Kidney glomerular epithelial cell (primary cell): ENCODE measurements around the gene GARS1.
"Not testable (repeated sequence)": the region's sequence is repeated elsewhere in the genome, so short reads cannot be mapped to it uniquely, and the experiment has no call there.

Experiments
- DNase-seq: peaks from one replicate; lab custom pipeline; 2025; lab: John Stamatoyannopoulos, UW

Gene GARS1

DNA sequence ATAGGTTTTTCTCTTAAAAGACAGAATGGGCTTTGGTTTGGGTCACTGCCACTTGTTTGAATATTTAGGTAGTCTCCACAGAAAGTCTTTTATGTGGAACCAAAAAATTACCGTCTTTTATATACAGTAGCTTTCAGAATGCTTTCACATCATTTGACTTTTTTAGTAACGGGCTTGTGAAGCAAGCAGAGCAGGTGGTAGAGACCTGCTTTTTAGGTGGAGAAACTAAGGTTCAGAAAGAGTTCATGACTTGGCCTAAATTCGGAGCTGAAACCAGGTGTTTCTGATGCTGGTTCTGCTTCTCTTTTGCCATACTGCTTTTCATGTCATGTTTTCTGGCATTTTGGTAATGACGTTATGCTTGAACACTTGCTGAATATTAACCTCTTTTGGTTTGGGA, 36.3 kb downstream of the GARS1 start:
- no peak for DNase-seq

GRCh38 chr7:30633223-30633622, 38.5 kb downstream of the GARS1 start:
- no peak for DNase-seq

DNA sequence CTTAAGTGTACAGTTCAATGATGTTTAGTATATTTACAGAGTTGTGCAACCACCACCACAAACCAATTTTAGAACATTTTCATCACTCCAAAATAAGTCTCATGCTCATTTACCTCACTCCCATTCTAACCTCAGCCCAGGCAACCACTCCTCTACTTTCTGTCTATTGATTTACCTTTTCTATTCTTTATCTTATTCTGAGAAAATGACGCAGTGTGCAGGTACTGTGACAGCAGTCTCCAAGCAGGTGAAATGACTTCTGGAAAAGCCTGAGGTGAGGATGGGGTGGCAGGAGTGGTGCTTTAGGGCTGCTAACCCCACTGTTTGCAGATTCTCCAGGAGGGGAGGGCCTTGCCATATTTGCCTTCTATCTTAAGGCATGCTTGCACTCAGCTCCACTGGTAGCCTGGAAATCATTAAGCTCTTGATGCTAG, 39.5 kb downstream of the GARS1 start:
- DNase-seq: no peak

DNA sequence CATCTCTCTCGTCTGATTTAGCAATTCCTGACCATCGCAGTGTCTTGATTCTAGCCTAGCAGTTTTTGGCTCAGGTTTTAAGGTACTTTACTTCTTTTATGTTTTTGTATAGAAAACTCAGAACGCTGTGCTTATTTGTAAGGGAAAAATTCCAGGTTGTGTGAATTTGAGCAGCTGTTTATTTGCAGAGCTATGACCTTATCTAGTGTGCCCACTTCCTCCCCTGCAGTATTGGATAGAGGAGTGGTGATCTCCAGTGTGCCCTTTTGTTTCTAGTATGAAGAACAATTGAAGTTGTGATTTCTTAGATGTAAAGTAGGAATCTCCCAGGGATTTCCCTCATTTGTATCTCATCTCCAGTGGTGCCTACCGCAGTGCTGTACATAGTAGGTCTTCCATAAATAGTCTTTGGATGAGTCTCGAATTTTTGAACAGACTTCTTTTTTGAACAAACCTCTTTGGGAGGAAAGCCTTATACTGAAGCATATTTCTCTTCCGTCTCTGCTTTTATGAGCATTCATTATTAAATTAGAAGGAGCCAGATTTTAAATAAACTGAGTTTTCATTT, 40.0 kb downstream of the GARS1 start:
- no peak for DNase-seq

- no peak for DNase-seq
Measured at GRCh38 chr7:30635798-30636197, 41.1 kb downstream of the GARS1 start.

- not testable (repeated sequence) for DNase-seq
Measured at GRCh38 chr7:30642322-30642721, 47.6 kb downstream of the GARS1 start.

DNA sequence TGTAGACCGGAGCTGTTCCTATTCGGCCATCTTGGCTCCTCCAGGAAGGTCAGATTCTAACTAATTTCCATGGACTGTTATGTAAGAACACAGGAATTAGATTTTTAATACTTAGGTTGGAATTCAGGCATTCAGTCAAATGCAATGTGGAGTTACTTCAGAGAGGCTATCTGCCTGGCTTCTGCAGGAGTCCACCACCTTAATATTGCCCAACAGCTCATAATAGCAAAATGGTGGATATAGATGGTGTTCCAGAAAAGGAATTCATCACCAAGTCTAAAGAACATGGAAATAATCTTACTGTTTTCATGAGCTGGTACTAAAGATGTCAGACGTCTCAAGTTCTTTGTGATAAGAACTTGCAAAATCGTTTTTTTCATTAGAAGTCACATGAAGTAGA, 48.1 kb downstream of the GARS1 start:
- no peak for DNase-seq

DNA sequence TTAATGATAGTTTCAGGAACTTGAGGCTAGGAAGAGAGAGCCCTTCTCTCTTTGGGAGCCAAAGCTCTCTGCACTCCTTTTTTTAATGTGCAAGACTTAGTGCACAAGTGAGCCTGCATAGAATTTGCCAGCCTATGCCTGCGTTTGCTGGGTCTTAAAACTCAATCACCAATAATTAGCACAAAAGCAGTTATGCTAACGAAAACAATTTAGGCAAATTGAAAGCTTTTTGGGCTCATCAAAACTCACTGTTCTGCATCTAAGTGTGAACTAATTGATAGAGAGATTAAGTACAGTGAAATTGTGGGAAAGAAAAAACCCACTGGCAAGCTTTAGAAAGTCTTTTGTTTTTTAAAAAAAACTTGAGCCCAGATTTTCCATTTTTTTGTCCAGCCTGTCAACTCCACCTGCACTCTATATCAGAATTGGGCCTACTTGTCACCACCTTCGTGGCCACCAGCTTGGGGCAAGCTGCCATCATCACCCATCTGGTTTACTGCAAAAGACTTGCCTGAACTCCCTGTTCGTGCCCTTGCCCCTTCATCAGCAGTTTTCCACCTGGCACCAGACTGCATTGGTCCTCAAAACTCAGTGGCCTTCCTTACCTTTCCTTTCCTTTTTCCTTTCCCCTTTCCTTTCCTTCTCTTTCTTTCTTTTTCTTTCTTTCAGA, 49.7 kb downstream of the GARS1 start:
- no peak for DNase-seq

GRCh38 chr7:30645661-30646060, 51.0 kb downstream of the GARS1 start:
- DNase-seq: no peak

DNA sequence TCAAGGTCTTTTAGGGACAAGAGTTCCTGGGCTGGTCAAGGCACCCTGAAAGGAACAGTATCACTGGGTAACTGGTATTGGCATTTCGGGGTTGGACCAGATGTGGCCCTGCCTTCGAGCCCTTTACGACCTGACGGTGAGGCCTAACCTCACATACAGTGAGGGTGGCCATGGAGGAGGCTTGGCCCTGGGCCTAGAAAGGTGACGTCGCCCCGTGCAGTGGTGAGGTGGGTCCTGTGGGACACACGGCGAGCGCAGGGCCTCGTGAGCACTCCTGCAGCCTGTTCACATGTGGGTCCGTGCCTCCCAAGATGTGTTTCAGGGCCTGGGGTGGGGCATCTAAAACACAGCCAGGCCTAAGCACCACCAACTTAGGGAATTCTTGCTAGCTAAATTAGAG, 51.5 kb downstream of the GARS1 start:
- DNase-seq: no peak

- DNase-seq: no peak
Measured at GRCh38 chr7:30647589-30648364, 53.1 kb downstream of the GARS1 start.

DNA sequence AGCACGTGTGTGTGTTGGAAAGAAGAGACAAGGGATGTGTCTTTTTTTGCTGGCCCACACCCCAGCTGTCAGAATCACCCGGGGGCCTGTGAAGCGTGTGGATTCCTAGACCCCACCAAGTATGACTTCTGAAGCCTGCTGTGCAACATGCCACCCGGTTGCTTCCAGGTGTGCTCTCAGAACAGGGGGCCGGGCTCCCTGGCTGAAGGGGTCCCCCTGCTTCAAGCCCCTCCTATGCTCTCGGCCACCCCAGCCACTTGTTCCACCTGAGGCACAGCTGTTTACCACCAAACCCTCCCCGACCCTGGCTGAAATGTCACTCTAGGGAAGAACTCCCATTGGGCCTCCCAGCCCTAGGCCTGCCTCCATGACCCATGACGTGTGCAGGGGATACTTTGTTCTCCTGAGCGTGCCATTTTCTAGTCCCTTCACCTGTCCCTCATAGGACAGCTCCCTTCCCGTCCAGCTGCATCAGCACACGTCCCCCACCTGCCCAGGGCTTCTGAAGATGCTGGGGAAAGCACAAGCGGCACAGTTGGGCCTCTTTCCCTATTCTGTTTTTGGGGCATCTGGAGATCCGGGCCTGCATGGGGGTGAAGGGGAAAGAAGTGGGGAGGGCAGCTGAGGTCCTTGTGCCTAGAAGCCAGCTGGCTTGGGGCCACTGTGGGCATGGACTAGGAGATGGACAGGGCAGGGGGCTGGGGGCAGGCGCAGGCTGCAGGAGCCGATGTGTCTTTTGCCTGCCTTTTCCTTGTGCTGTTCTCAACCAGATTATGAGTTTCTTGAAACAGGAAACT, 54.3 kb downstream of the GARS1 start:
- DNase-seq: no peak

DNA sequence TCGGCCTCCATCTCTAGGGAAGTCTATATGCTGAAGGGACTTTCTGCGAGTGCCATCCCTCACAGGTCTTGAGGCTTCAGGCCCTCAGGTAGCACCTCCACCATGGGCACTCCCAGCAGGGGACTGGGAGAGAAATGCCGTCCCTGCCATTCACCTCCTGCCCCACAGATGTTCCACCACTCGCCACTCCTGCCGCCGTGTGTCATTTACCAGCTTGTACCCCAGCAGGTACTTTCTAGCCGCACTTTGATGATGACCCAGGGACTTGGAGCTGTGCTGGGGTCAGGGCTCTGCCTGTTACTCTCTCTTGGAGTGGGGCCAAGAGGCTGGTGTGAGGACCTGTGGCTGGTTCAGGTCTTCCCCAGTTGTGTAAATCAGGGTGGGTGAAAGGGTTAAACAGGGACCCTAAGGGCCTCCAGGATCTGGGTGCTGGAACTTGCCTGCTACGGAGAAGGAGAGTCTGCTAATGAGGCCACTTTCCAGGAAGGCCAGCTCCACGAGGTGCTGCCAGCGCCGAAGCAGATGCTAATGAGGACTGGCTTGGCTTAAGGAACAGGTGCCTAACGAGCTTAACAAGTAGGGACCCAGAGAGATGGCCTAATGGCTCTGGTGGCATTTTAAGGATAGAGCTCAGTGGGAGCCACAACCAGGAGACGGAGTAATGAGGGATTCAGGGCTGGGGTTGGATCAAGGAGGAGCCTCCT, 55.2 kb downstream of the GARS1 start:
- DNase-seq: no peak

DNA sequence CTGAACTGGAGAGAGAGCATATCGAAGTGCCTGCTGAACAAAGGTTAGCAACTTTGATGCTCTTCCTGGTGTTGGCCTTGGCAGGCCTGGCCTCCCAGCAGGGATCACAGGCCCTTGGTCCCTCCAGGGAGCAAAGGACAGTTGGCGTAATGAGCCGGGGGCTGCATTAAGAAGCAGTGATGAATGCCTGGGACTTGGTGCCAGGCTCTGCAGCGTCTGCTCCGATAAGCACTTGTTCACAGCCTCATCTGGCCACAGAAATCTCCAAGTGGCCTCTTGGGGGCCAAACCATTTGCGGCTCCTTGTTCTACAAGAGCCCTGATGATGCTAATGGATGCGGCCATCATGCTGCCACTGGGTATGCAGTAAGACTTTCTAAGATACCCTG, 55.7 kb downstream of the GARS1 start:
- no peak for DNase-seq

DNA sequence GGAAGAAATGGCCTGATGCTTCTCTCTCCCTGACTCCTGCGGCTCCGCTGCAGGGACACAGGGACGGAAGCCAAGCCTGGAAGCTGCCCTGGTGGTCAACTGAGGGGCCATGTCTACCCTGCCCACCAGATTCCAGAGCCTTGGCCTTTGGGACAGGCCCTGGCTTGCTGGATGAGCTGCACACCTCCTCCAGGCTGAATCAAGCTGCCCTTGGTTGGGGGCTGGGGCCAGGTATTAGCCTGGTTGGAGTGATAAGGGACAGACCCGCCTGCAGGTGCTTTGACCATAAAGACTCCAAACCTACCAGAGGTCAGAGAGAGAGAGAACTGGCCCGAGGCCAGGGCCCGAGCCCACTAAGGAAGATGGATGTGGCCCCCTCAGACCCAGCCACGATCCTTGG, 57.5 kb downstream of the GARS1 start:
- no peak for DNase-seq

GRCh38 chr7:30652698-30653641, 58.3 kb downstream of the GARS1 start:
- no peak for DNase-seq

DNA sequence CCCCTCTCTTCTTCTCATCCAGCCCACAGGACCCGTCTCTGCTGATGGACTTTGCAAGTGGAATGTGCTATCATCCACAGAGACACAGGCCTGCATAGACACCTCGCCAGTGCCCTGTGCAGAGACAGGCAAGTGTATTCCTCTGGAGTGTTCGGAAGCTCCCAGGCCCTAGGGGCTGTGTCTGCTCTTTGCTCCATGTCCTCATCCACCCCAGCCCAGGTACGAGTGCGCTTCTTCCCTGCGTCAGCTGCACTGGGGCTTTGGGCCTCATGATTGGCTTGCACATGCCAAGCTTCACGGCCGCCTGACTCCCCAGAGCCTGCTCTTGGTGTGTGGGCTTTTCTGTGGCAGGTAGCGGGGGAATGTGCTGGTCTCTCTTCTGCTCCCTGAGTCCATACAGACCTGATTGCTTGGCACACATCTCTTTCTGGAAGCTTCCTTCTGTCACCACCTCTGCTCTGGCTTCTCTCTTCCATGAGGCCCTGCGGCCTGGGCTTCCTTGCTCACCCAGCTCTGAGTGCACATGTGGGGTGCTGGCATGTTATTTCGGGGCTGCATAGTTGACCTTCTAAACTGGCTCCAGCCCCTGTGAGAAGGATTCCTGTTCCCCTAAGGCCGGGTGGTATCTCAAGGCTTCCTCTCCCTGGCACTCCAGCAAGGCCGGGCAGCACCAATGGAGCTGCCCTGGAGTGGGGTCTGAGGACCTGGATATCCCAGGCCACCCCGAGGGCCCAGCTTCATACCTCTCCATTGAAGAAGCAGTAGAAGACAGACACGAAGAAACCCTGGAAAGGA, 59.8 kb downstream of the GARS1 start:
- DNase-seq: no peak

DNA sequence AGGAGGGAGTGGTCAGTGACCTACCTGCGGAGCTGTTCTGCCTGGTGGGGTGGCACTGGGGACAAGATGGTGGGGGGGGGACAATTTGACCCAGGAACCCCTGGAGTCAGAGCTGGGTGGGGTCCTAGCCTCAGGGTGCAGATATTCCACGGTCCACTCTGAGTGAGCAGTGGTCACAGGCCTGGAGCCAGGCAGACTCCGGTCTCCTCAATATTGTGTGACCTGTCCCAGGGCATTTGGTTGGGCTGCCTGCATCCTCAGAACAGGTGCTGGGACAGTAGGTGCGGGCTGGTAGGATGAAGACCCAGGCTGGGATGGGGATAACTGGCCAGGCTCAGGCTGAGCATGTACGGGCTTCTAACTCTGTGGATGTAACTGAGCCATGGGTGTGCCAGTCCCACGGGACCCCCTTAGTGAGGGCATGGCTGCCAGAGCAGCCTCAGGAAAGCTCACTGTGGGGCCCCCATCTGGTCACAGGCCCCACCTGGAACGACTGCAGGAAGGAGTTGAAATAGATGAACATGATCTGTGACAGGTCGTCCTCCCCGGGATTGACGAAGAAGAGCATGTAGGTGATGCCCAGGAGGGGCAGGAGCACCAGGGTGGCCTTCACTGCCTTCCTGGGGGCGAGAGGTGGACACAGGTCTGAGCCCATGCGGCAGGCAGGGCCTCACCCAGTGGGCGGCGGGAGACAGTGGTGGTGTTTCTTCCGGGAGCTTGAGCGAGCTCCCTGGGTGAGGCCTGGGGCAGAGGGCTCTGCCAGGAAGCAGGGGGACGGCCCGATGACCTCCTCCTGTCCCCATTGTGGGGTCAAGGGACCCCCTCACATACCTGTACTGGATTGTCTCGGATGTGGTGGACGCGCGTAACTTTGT, 60.7 kb downstream of the GARS1 start:
- DNase-seq: no peak
